ENCODE data around the gene DDX23. TPM values are rescaled to one million over a fixed set of nuclear protein-coding genes. Genes with fewer than 3 reads are reported as not detected.
"Not testable (repeated sequence)": the region's sequence is repeated elsewhere in the genome, so short reads cannot be mapped to it uniquely, and the experiment has no call there.

DDX23 gene
- polyA plus RNA-seq, 1 of the 3 experiments (the other 2 are of a cell fraction): 50.4 TPM

DNA sequence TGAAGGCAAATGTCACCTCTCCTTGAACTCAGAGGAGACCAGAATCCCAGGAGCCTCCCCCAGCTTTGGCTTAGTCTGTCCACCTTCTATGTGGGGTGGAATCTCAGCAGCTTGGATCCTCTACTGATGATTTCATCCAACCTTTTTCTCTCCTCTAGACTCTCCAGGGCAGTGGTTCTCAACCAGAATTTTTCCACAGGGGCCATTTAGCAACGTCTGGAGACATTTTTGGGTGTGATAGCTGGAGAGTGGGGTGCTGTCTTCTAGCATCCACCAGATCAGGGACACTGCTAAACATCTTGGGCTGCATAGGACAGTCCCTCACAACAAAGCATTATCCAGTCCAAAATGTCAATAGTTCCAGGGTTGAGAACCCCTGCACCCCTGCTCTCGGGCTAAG lies 4.4 kb upstream of the DDX23 start:
- Histone ChIP-seq H3K9me3 (no peaks in the 10 kb centered on the region), H4K20me1 (ENCODE audit: insufficient read depth) (no peaks in the 10 kb centered on the region), H3K4me1 (ENCODE audit: control insufficient read depth in 1 of 2, insufficient read depth in 2 of 2, low read depth in 1 of 2, low read length in 1 of 2) (peaks cover 0 to 7% of the 10 kb centered on the region in 2 experiments; a peak in 2 of 4 replicates), H3K79me2 (ENCODE audit: insufficient read depth) (peaks cover 6% of the 10 kb centered on the region), H3K4me3 (ENCODE audit: low read depth in 2 of 2, low read length in 1 of 2) (no peak overlapping the region), H3K36me3 (replicated peaks in 1 of 2; ENCODE audit: control insufficient read depth in 1 of 2, insufficient read depth in 2 of 2, low read length in 1 of 2) (no peaks in the 10 kb centered on the region), H3K9me2 (no peaks in the 10 kb centered on the region), H3K9ac (no peak overlapping the region), H3K27ac (ENCODE audit: low read depth in 2 of 2, low read length in 1 of 2) (no peak overlapping the region), H3K4me2 (no peak overlapping the region), H3F3A (replicated peaks; ENCODE audit: insufficient read depth) (no peaks in the 10 kb centered on the region), H3K27me3 (ENCODE audit: insufficient read depth) (no peaks in the 10 kb centered on the region), H2AFZ (ENCODE audit: low read depth) (no peak overlapping the region)
- DNase-seq: no peak
- ChIA-PET POLR2A (interaction anchor here (0.6 to 2.8 kb wide), 2 partner anchors 9 to 48 kb away, joined by 4 to 14 read pairs; partner anchors contain the start of gene RND1), CTCF (interaction anchor here (1.1 to 34.8 kb wide), 6 partner anchors 9 to 138 kb away, joined by 3 to 667 read pairs (median 6); partner anchors contain the start of genes RND1 and WNT1)
- TF ChIP-seq TCF12 (IDR thresholded peaks at IDR 0.05): no peak
- TF ChIP-seq FOXM1 (IDR thresholded peaks at IDR 0.05; ENCODE audit: low read depth): no peak
- TF ChIP-seq SMC3 (IDR thresholded peaks at IDR 0.05; ENCODE audit: low read depth, low read length): no peak
- no peak for TF ChIP-seq RXRA (IDR thresholded peaks at IDR 0.05; ENCODE audit: borderline replicate concordance, low read depth)
- TF ChIP-seq IRF3 (IDR thresholded peaks at IDR 0.05; ENCODE audit: low read depth, low read length): no peak
- no peak for TF ChIP-seq RFX5 (IDR thresholded peaks at IDR 0.05; ENCODE audit: low read length)
- no peak for TF ChIP-seq PBX3 (IDR thresholded peaks at IDR 0.05)
- TF ChIP-seq, protein P1, sequence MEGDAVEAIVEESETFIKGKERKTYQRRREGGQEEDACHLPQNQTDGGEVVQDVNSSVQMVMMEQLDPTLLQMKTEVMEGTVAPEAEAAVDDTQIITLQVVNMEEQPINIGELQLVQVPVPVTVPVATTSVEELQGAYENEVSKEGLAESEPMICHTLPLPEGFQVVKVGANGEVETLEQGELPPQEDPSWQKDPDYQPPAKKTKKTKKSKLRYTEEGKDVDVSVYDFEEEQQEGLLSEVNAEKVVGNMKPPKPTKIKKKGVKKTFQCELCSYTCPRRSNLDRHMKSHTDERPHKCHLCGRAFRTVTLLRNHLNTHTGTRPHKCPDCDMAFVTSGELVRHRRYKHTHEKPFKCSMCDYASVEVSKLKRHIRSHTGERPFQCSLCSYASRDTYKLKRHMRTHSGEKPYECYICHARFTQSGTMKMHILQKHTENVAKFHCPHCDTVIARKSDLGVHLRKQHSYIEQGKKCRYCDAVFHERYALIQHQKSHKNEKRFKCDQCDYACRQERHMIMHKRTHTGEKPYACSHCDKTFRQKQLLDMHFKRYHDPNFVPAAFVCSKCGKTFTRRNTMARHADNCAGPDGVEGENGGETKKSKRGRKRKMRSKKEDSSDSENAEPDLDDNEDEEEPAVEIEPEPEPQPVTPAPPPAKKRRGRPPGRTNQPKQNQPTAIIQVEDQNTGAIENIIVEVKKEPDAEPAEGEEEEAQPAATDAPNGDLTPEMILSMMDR (IDR thresholded peaks at IDR 0.05): no peak
- TF ChIP-seq USF2 (IDR thresholded peaks at IDR 0.05; ENCODE audit: borderline replicate concordance, low read depth, low read length): no peak
- no peak for TF ChIP-seq EZH2phosphoT487 (IDR thresholded peaks at IDR 0.05; ENCODE audit: borderline replicate concordance, low read depth)
- WGBS (ENCODE audit: low lambda C conversion rate): 46% methylated on average over 2 of the region's 2 CpGs

DNA sequence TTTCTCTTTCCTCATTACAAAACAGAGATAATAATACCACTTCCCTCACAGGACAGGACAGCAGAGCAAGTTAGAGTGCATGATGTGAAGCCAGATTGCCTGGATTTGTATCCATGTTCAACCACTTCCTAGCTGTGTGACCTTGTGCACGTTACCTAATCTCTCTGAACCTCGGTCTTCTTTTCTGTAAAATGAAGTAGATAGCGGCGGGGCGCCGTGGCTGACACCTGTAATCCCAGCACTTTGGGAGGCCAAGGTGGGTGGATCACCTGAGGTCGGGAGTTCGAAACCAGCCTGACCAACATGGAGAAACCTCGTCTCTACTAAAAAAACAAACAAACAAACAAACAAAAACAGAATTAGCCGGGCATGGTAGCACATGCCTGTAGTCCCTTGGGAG lies 3.0 kb upstream of the DDX23 start:
- H3K27ac ChIP-seq (ENCODE audit: low read depth in 2 of 2, low read length in 1 of 2); POLR2A ChIA-PET; H3F3A ChIP-seq (replicated peaks; ENCODE audit: insufficient read depth); H3K4me2 ChIP-seq; H3K27me3 ChIP-seq (ENCODE audit: insufficient read depth); H3K9ac ChIP-seq; H3K9me2 ChIP-seq; H4K20me1 ChIP-seq (ENCODE audit: insufficient read depth); H3K4me3 ChIP-seq (ENCODE audit: low read depth in 2 of 2, low read length in 1 of 2); H2AFZ ChIP-seq (ENCODE audit: low read depth); DNase-seq; H3K9me3 ChIP-seq; H3K36me3 ChIP-seq (replicated peaks in 1 of 2; ENCODE audit: control insufficient read depth in 1 of 2, insufficient read depth in 2 of 2, low read length in 1 of 2): not testable (repeated sequence)
- CTCF ChIA-PET: interaction anchor here (0.6 to 34.8 kb wide), 8 partner anchors 9 to 124 kb away, joined by 3 to 667 read pairs (median 22); partner anchors contain the start of genes CACNB3, RND1 and WNT1
- Histone ChIP-seq H3K79me2 (ENCODE audit: insufficient read depth) (peaks cover 21% of the 10 kb centered on the region), H3K4me1 (ENCODE audit: control insufficient read depth in 1 of 2, insufficient read depth in 2 of 2, low read depth in 1 of 2, low read length in 1 of 2) (peaks cover 0 to 13% of the 10 kb centered on the region in 2 experiments; a peak in 2 of 4 replicates)
- 90% methylated on average over 10 of the region's 10 CpGs for WGBS (ENCODE audit: low lambda C conversion rate)

All from SK-N-SH (cell line).